ENCODE results near the gene AGAP2.

Gene AGAP2

DNA sequence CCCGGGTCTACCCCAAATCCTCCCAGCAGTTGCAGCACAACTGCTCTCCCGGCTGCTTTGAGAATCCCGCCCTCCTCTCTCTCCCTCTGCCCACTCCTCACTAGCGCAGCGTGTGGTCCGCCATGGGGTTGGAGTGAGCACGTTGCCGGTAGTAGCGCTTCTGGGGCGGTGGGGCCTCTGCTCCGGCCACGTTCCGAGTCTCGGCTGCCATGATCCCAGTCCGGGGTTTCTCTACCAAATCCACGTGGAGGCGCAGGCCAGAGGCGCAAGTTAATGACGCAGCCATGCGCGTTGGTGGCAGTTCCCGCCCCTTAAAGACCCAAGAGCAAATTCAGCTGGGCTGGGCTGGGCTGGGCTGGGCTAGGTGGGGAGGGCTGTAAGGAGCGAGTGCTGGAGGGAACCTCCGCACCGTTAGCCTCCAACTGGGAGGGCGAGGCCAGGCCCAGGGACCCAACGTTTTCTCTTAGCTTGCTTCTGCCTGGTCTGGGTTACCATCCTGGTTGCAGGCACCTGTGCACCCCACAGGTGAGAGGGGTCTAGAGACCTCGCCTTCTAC lies 33.4 kb upstream of the AGAP2 start, which contains the start of gene METTL1:
Gene METTL1, minus strand, starts transcription at position 233 of the 556 bp plus-strand sequence. Its CDS starts 22 bp downstream, at position 211.
- Histone ChIP-seq H4K12ac (ENCODE audit: low read depth, low read length) (peak within 1 kb of the TSS; percentile 95), H3K4ac (ENCODE audit: low read depth, low read length) (peak within 1 kb of the TSS; percentile 52), H3K14ac (ENCODE audit: low read length) (peak within 1 kb of the TSS; percentile 91), H3K4me3 (ENCODE audit: low read depth, low read length) (peak within 1 kb of the TSS; percentile 90), H3K79me2 (ENCODE audit: control insufficient read depth, insufficient read depth, low read length, poor library complexity) (peaks cover 7% of the 10 kb centered on the region), H2BK12ac (ENCODE audit: low read length) (no peak within 1 kb of the TSS), H3K27ac (ENCODE audit: low read depth, low read length) (peak within 1 kb of the TSS; percentile 59), H3K23ac (ENCODE audit: low read length) (no peak within 1 kb of the TSS), H3K9ac (ENCODE audit: low read length) (peak within 1 kb of the TSS; percentile 88), H3K79me1 (ENCODE audit: low read length) (peaks cover 11% of the 10 kb centered on the region), H2BK120ac (ENCODE audit: insufficient read depth, low read length, poor library complexity) (peak within 1 kb of the TSS; percentile 84), H4K8ac (ENCODE audit: low read depth, low read length) (peak within 1 kb of the TSS; percentile 95), H3K4me2 (ENCODE audit: low read length) (peak within 1 kb of the TSS; percentile 73), H2AFZ (ENCODE audit: insufficient read depth, low read length, poor library complexity) (peak within 1 kb of the TSS; percentile 84), H3K4me1 (ENCODE audit: control insufficient read depth in 1 of 2, insufficient read depth in 2 of 2, low read length in 2 of 2) (peaks cover 2 to 8% of the 10 kb centered on the region in 2 experiments), H3K27me3 (ENCODE audit: insufficient read depth, low read length) (peaks cover 5% of the 10 kb centered on the region), H2AK5ac (ENCODE audit: low read length) (no peak within 1 kb of the TSS), H3K18ac (ENCODE audit: low read length) (peak within 1 kb of the TSS; percentile 23), H3K9me3 (ENCODE audit: insufficient read depth, low read depth, low read length) (no peaks in the 10 kb centered on the region), H2BK5ac (ENCODE audit: low read depth, low read length, poor library complexity) (peak within 1 kb of the TSS; percentile 58), H3K36me3 (ENCODE audit: control insufficient read depth in 1 of 2, insufficient read depth in 2 of 2, low read length in 2 of 2) (peaks cover 12 to 13% of the 10 kb centered on the region in 2 experiments), H4K91ac (ENCODE audit: low read depth, low read length) (peak within 1 kb of the TSS; percentile 82)
- peak; percentile 97 for DNase-seq
- no CpG with 5 or more reads among the region's 28 CpGs for WGBS (ENCODE audit: extremely low coverage, insufficient coverage, insufficient read length)

DNA sequence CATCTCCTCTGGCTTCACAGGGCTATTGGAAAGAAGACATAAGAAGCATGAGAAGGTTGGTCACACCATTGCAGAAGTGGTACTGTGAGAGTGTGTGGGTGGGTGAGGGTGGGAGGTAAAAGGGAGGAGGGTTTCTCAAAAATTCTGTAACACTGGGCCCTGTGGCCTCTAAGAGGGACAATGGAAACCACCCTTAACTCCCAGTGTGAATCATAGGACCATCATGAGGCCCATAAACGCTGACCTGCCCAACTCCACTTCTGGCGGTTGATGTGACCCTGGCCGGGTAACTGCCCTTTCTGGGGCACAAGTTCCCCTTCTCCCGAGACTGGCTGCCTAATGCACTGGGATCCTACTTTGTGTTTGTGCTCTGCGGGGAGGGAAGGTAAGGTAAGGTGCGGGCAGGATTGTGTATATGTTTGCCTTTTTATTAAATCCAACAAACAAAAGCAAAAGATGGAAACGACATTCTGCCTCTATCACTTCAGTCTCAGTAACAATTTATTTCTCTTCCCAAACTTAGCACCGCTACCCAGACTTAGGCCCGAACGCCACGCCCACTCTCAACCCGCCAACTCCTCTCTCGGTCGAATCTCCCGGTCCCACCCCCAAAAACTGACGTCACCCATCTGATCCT lies 32.8 kb upstream of the AGAP2 start:
- Histone ChIP-seq H4K91ac (ENCODE audit: low read depth, low read length) (no peak overlapping the region), H2BK120ac (ENCODE audit: insufficient read depth, low read length, poor library complexity) (no peak overlapping the region), H3K23ac (ENCODE audit: low read length) (no peak overlapping the region), H3K27me3 (ENCODE audit: insufficient read depth, low read length) (peaks cover 11% of the 10 kb centered on the region), H3K79me1 (ENCODE audit: low read length) (peaks cover 11% of the 10 kb centered on the region), H3K4me3 (ENCODE audit: low read depth, low read length) (peak overlapping the region; percentile 90), H2AK5ac (ENCODE audit: low read length) (no peak overlapping the region), H3K27ac (ENCODE audit: low read depth, low read length) (no peak overlapping the region), H3K79me2 (ENCODE audit: control insufficient read depth, insufficient read depth, low read length, poor library complexity) (peaks cover 7% of the 10 kb centered on the region), H3K4me2 (ENCODE audit: low read length) (peak overlapping the region; percentile 73), H3K14ac (ENCODE audit: low read length) (no peak overlapping the region), H4K12ac (ENCODE audit: low read depth, low read length) (no peak overlapping the region), H3K4ac (ENCODE audit: low read depth, low read length) (no peak overlapping the region), H2AFZ (ENCODE audit: insufficient read depth, low read length, poor library complexity) (peak overlapping the region; percentile 33), H3K4me1 (ENCODE audit: control insufficient read depth in 1 of 2, insufficient read depth in 2 of 2, low read length in 2 of 2) (peaks cover 6 to 12% of the 10 kb centered on the region in 2 experiments), H4K8ac (ENCODE audit: low read depth, low read length) (peak overlapping the region; percentile 70), H2BK12ac (ENCODE audit: low read length) (no peak overlapping the region), H3K36me3 (ENCODE audit: control insufficient read depth in 1 of 2, insufficient read depth in 2 of 2, low read length in 2 of 2) (peaks cover 12 to 13% of the 10 kb centered on the region in 2 experiments), H3K18ac (ENCODE audit: low read length) (no peak overlapping the region), H3K9ac (ENCODE audit: low read length) (peak overlapping the region; percentile 88), H2BK5ac (ENCODE audit: low read depth, low read length, poor library complexity) (no peak overlapping the region), H3K9me3 (ENCODE audit: insufficient read depth, low read depth, low read length) (no peaks in the 10 kb centered on the region)
- no CpG with 5 or more reads among the region's 16 CpGs for WGBS (ENCODE audit: extremely low coverage, insufficient coverage, insufficient read length)
- DNase-seq, result peak; percentile 53 to 75

DNA sequence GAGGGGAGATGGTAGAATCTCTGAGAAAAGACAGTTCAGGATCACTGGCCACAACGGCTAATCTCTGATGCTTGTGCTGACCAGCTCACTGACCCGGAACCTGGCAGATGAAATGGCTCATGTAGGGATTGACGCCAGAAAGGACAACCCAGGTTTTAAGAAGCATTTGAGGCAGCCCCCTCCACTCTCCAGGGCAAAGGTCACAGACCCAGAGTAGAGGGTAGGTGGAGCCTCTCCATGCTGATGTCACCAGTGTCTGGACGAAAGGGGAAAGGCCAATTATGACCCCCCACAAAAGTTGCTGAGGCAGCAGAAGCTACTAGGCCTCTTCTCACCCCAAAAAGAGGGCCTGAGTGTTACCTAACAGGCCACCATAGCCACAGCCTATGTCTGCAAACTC lies 32.2 kb upstream of the AGAP2 start:
- peaks cover 12 to 13% of the 10 kb centered on the region in 2 experiments for H3K36me3 ChIP-seq (ENCODE audit: control insufficient read depth in 1 of 2, insufficient read depth in 2 of 2, low read length in 2 of 2)
- no peak overlapping the region for H3K14ac ChIP-seq (ENCODE audit: low read length)
- H3K18ac ChIP-seq (ENCODE audit: low read length), result no peak overlapping the region
- no peak overlapping the region for H3K23ac ChIP-seq (ENCODE audit: low read length)
- no peak overlapping the region for H4K8ac ChIP-seq (ENCODE audit: low read depth, low read length)
- no peak overlapping the region for H3K4me3 ChIP-seq (ENCODE audit: low read depth, low read length)
- no peak overlapping the region for H2BK120ac ChIP-seq (ENCODE audit: insufficient read depth, low read length, poor library complexity)
- H3K9me3 ChIP-seq (ENCODE audit: insufficient read depth, low read depth, low read length), result peaks cover 2% of the 10 kb centered on the region
- no peak overlapping the region for H2AFZ ChIP-seq (ENCODE audit: insufficient read depth, low read length, poor library complexity)
- DNase-seq, result no peak
- H3K4me2 ChIP-seq (ENCODE audit: low read length), result no peak overlapping the region
- no peak overlapping the region for H3K27ac ChIP-seq (ENCODE audit: low read depth, low read length)
- H4K91ac ChIP-seq (ENCODE audit: low read depth, low read length), result no peak overlapping the region
- H4K12ac ChIP-seq (ENCODE audit: low read depth, low read length), result no peak overlapping the region
- no peak overlapping the region for H2BK12ac ChIP-seq (ENCODE audit: low read length)
- no peak overlapping the region for H3K4ac ChIP-seq (ENCODE audit: low read depth, low read length)
- H3K4me1 ChIP-seq (ENCODE audit: control insufficient read depth in 1 of 2, insufficient read depth in 2 of 2, low read length in 2 of 2), result peaks cover 9 to 17% of the 10 kb centered on the region in 2 experiments
- H3K79me2 ChIP-seq (ENCODE audit: control insufficient read depth, insufficient read depth, low read length, poor library complexity), result peaks cover 7% of the 10 kb centered on the region
- H3K79me1 ChIP-seq (ENCODE audit: low read length), result peaks cover 11% of the 10 kb centered on the region
- no peak overlapping the region for H2AK5ac ChIP-seq (ENCODE audit: low read length)
- peaks cover 18% of the 10 kb centered on the region for H3K27me3 ChIP-seq (ENCODE audit: insufficient read depth, low read length)
- WGBS (ENCODE audit: extremely low coverage, insufficient coverage, insufficient read length), result no CpG with 5 or more reads among the region's 4 CpGs
- no peak overlapping the region for H3K9ac ChIP-seq (ENCODE audit: low read length)
- H2BK5ac ChIP-seq (ENCODE audit: low read depth, low read length, poor library complexity), result no peak overlapping the region

DNA sequence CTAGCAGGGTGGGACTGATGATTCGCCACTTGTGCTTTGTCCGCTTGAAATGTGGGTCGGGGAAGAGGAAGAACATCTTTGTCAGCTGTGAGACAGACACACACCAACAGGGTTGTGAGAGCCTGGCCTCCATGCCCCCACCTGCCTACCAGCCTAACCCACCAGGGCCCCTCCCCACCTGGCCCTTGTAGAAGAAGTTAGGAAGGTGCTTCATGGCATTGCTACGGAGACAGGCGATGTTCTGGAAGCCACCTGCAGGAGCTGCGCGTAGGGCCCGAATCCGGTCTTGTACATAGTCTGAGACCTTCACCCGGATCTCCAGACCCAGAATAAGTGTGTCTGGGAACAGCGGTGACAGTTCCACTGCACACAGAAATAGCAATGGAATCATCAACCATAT lies 31.1 kb upstream of the AGAP2 start:
- H3K79me1 ChIP-seq (ENCODE audit: low read length), result peaks cover 11% of the 10 kb centered on the region
- no peak overlapping the region for H3K27ac ChIP-seq (ENCODE audit: low read depth, low read length)
- WGBS (ENCODE audit: extremely low coverage, insufficient coverage, insufficient read length), result no CpG with 5 or more reads among the region's 11 CpGs
- H4K12ac ChIP-seq (ENCODE audit: low read depth, low read length), result no peak overlapping the region
- no peak overlapping the region for H2BK120ac ChIP-seq (ENCODE audit: insufficient read depth, low read length, poor library complexity)
- no peak overlapping the region for H3K14ac ChIP-seq (ENCODE audit: low read length)
- no peak overlapping the region for H3K9ac ChIP-seq (ENCODE audit: low read length)
- DNase-seq, result no peak
- H2BK12ac ChIP-seq (ENCODE audit: low read length), result no peak overlapping the region
- peaks cover 12 to 13% of the 10 kb centered on the region in 2 experiments for H3K36me3 ChIP-seq (ENCODE audit: control insufficient read depth in 1 of 2, insufficient read depth in 2 of 2, low read length in 2 of 2)
- no peak overlapping the region for H3K18ac ChIP-seq (ENCODE audit: low read length)
- no peak overlapping the region for H4K91ac ChIP-seq (ENCODE audit: low read depth, low read length)
- H4K8ac ChIP-seq (ENCODE audit: low read depth, low read length), result no peak overlapping the region
- H3K79me2 ChIP-seq (ENCODE audit: control insufficient read depth, insufficient read depth, low read length, poor library complexity), result peaks cover 7% of the 10 kb centered on the region
- H2BK5ac ChIP-seq (ENCODE audit: low read depth, low read length, poor library complexity), result no peak overlapping the region
- peaks cover 6% of the 10 kb centered on the region for H3K9me3 ChIP-seq (ENCODE audit: insufficient read depth, low read depth, low read length)
- H3K4ac ChIP-seq (ENCODE audit: low read depth, low read length), result no peak overlapping the region
- H3K23ac ChIP-seq (ENCODE audit: low read length), result no peak overlapping the region
- H3K27me3 ChIP-seq (ENCODE audit: insufficient read depth, low read length), result peaks cover 29% of the 10 kb centered on the region
- H3K4me2 ChIP-seq (ENCODE audit: low read length), result no peak overlapping the region
- peaks cover 18 to 28% of the 10 kb centered on the region in 2 experiments for H3K4me1 ChIP-seq (ENCODE audit: control insufficient read depth in 1 of 2, insufficient read depth in 2 of 2, low read length in 2 of 2)
- H2AFZ ChIP-seq (ENCODE audit: insufficient read depth, low read length, poor library complexity), result no peak overlapping the region
- H3K4me3 ChIP-seq (ENCODE audit: low read depth, low read length), result no peak overlapping the region
- H2AK5ac ChIP-seq (ENCODE audit: low read length), result no peak overlapping the region

Data from trophoblast cell (in vitro differentiated cells and primary cell).